ENCODE measurements around the gene NAV3.

GRCh38 chr12:78220811-78221210 is 390.1 kb downstream of the NAV3 start:
- TF ChIP-seq YY1 (IDR thresholded peaks at IDR 0.05; ENCODE audit: insufficient read depth, insufficient read length) (no peak), ZNF274 (IDR thresholded peaks at IDR 0.05; ENCODE audit: low read depth, low read length) (no peak)

All from NT2/D1 (cell line).